ENCODE data around the gene B3GAT1. TPM values are rescaled to one million over a fixed set of nuclear protein-coding genes. Genes with fewer than 3 reads are reported as not detected.

Gene B3GAT1
- total and polyA plus RNA-seq, 2 of the 13 experiments (the other 11 are each of a cell fraction or from before 2014, with no cell fraction given): not detected

GRCh38 chr11:134376150-134376921, 35.7 kb downstream of the B3GAT1 start:
- Histone ChIP-seq H3K4me1 (ENCODE audit: insufficient read depth, low read length) (no peaks in the 10 kb centered on the region), H3K9me3 (ENCODE audit: low read length) (no peaks in the 10 kb centered on the region), H3K4me2 (ENCODE audit: low read depth, low read length) (no peak overlapping the region), H3K27ac (ENCODE audit: extremely low read length, insufficient read depth, low read length) (no peak overlapping the region), H3K4me3 (replicated peaks in 1 of 3; ENCODE audit: insufficient read depth in 1 of 3, low read depth in 2 of 3, low read length in 3 of 3) (no peak overlapping the region), H4K20me1 (ENCODE audit: insufficient read depth, low read length) (no peaks in the 10 kb centered on the region), H3K79me2 (ENCODE audit: insufficient read depth, low read length) (no peaks in the 10 kb centered on the region), H3K27me3 (ENCODE audit: control insufficient read depth in 1 of 2, insufficient read depth in 2 of 2, low read length in 2 of 2) (peaks cover 7 to 38% of the 10 kb centered on the region in 2 experiments; a peak in 4 of 5 replicates), H2AFZ (ENCODE audit: low read length) (no peak overlapping the region), H3K9ac (ENCODE audit: insufficient read depth, low read depth, low read length) (no peak overlapping the region), H3K36me3 (replicated peaks in 1 of 2; ENCODE audit: control insufficient read depth in 1 of 2, insufficient read depth in 2 of 2, low read length in 2 of 2) (no peaks in the 10 kb centered on the region)
- DNase-seq (ENCODE audit: low spot score) (no peak), ATAC-seq (no peak), FAIRE-seq (no peak)
- no peak for TF ChIP-seq ZNF460 (CRISPR knock-in tag; IDR thresholded peaks at IDR 0.05; ENCODE audit: borderline replicate concordance)
- TF ChIP-seq NONO (IDR thresholded peaks at IDR 0.05): no peak
- TF ChIP-seq NONO (CRISPR knock-in tag; conservative IDR thresholded peaks at IDR 0.05): no peak
- no peak for TF ChIP-seq TGIF2 (CRISPR knock-in tag; IDR thresholded peaks at IDR 0.05)
- no peak for TF ChIP-seq PRDM15 (CRISPR knock-in tag; IDR thresholded peaks at IDR 0.05)
- TF ChIP-seq ZMYM2 (CRISPR knock-in tag; IDR thresholded peaks at IDR 0.05): no peak
- no peak for TF ChIP-seq ZNF768 (CRISPR knock-in tag; IDR thresholded peaks at IDR 0.05)
- TF ChIP-seq ARNTL (CRISPR knock-in tag; IDR thresholded peaks at IDR 0.05): no peak
- no peak for TF ChIP-seq ZNF274 (CRISPR knock-in tag; IDR thresholded peaks at IDR 0.05)
- TF ChIP-seq ZNF703 (CRISPR knock-in tag; IDR thresholded peaks at IDR 0.05; ENCODE audit: borderline replicate concordance): no peak
- TF ChIP-seq EZH2 (conservative IDR thresholded peaks at IDR 0.05; ENCODE audit: low read depth, low read length): no peak
- no peak for TF ChIP-seq NR2F1 (CRISPR knock-in tag; IDR thresholded peaks at IDR 0.05)
- no peak for TF ChIP-seq ZNF800 (CRISPR knock-in tag; IDR thresholded peaks at IDR 0.05)
- TF ChIP-seq ZNF850 (CRISPR knock-in tag; conservative IDR thresholded peaks at IDR 0.05): no peak
- no peak for TF ChIP-seq KAT2B (IDR thresholded peaks at IDR 0.05; ENCODE audit: borderline replicate concordance, low read depth, low read length)
- TF ChIP-seq FOXJ3 (CRISPR knock-in tag; IDR thresholded peaks at IDR 0.05; ENCODE audit: borderline replicate concordance): no peak
- no peak for TF ChIP-seq RFX1 (IDR thresholded peaks at IDR 0.05)
- TF ChIP-seq PHF21A (CRISPR knock-in tag; IDR thresholded peaks at IDR 0.05): no peak
- no peak for TF ChIP-seq PRPF4 (IDR thresholded peaks at IDR 0.05; ENCODE audit: low read depth, low read length, poor library complexity, severe bottlenecking)
- ChIA-PET CTCF (ENCODE audit: low intra/inter-chr PET ratio, low total read pairs) (no interaction called here), POLR2A (no interaction called here)
- no TSS peak for BruUV-seq (replicated peaks)
- in situ Hi-C loops (cut with HindIII; ENCODE audit: extremely low pct_ligation_motif_present, low pct_unique_long_range_greater_than_20kb) (no loop called here), intact Hi-C loops (cut with micrococcal nuclease; ENCODE audit: unreplicated experiment) (no loop called here)
- WGBS (ENCODE audit: low lambda C conversion rate): 22% methylated on average over 13 of the region's 18 CpGs
